ENCODE measurements around the gene ZNF213.

ZNF213 gene

DNA sequence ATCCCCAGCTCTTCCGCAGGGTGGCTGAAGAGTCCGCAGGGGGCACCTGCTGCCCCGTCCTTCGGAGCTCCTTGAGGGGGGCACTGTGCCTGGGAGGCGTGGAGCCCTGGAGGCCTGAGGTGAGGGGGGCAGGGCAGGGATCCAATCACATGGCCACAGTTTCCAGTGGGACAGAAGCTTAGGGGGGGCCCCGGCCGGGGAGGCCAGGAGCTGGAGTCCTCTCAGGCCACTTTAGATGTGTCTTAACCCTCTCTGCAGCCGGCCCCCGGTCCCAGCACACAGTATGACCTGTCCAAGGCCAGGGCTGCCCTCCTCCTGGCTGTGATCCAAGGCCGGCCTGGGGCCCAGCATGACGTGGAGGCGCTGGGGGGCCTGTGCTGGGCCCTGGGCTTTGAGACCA is 10.8 kb downstream of the ZNF213 start:
- Histone ChIP-seq H3K9me3 (no peaks in the 10 kb centered on the region), H3K4me3 (no peak overlapping the region), H3K27me3 (no peaks in the 10 kb centered on the region), H3K36me3 (peaks cover 21 to 25% (median 23%) of the 10 kb centered on the region in 3 donors), H3K27ac (no peak overlapping the region), H3K4me1 (peaks cover 0 to 7% (median 4%) of the 10 kb centered on the region in 4 donors)
- intact Hi-C loops (cut with DNase I; ENCODE audit: low total_unique reads), result no loop called here
- no peak for TF ChIP-seq CTCF (IDR thresholded peaks at IDR 0.05)
- DNase-seq, result no peak

- no peaks in the 10 kb centered on the region for H3K9me3 ChIP-seq
- no peak overlapping the region for H3K4me3 ChIP-seq
- H3K36me3 ChIP-seq, result peaks cover 7 to 9% (median 8%) of the 10 kb centered on the region in 3 donors
- TF ChIP-seq CTCF (IDR thresholded peaks at IDR 0.05), result no peak
- intact Hi-C loops (cut with DNase I; ENCODE audit: low total_unique reads), result no loop called here
- H3K4me1 ChIP-seq, result peaks cover 0 to 23% (median 13%) of the 10 kb centered on the region in 4 donors
- DNase-seq, result no peak
- no peak overlapping the region for H3K27ac ChIP-seq
- H3K27me3 ChIP-seq, result no peaks in the 10 kb centered on the region
Observed at GRCh38 chr16:3147046-3147756, 12.4 kb downstream of the ZNF213 start.

DNA sequence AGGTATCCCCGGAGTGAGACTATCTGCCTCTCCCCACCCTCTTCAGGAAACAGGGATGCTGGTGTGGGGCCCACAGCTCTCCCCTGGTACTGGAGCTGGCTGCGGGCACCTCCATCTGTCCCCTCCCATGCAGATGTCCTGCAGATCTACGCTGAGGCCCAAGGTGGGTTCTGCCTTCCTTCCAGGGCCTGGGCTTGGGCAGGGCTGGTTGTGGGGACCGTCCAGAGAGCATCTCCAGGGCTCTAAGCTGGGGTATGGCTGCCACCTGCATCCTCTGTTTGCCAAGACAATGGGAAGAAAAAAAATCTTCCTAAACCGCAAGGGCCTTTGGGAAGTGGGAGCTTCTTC is 12.9 kb downstream of the ZNF213 start:
- TF ChIP-seq CTCF (IDR thresholded peaks at IDR 0.05), result no peak
- peaks cover 2 to 4% (median 3%) of the 10 kb centered on the region in 3 donors for H3K36me3 ChIP-seq
- no peak overlapping the region for H3K4me3 ChIP-seq
- intact Hi-C loops (cut with DNase I; ENCODE audit: low total_unique reads), result no loop called here
- DNase-seq, result no peak
- H3K27me3 ChIP-seq, result no peaks in the 10 kb centered on the region
- H3K9me3 ChIP-seq, result no peaks in the 10 kb centered on the region
- no peak overlapping the region for H3K27ac ChIP-seq
- H3K4me1 ChIP-seq, result peaks cover 0 to 26% (median 15%) of the 10 kb centered on the region in 4 donors

DNA sequence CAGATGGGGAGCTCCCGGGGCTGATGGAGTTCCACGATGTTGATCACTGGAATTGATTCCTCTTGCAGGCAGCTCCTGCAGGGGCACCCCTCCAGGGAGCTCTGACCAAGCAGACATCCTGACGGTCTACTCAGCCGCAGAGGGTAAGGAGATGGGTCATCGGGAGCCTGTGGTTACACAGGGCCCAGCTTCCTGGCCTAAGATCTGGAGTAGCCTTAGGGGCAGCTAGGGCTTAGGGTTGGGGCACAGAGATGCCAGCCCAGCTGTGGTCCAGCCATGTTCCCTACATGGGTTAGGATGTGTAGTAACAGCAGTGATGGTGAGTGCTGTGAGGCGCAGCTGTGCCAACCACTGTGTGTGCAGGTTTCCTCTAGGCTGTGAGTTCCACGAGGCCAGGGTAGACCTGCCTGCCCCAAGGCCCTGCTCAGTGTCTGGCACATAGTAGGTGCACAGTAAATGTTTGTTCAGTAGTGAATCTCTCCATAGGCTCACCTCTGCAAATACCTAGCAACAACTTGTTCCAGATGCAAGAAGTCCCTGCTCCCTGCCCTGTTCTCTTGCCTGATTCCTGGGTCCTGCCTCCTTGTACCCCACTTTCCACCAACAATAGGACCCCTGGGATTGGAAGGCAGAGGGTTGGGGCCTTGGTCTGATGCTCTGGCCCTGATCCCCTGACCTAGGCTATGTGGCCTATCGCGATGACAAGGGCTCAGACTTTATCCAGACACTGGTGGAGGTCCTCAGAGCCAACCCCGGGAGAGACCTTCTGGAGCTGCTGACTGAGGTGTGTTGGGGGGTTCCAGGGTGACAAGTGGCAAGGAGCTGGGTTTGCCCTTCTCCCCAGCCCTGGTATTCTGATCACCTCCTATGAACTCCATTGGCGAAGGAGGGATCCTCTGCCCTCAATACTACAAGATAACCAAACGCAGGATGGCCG is 13.7 kb downstream of the ZNF213 start:
- Histone ChIP-seq H3K9me3 (no peaks in the 10 kb centered on the region), H3K36me3 (no peaks in the 10 kb centered on the region), H3K27me3 (no peaks in the 10 kb centered on the region), H3K4me3 (no peak overlapping the region), H3K27ac (no peak overlapping the region), H3K4me1 (peaks cover 0 to 26% (median 15%) of the 10 kb centered on the region in 4 donors)
- DNase-seq, result no peak
- TF ChIP-seq CTCF (IDR thresholded peaks at IDR 0.05), result no peak
- intact Hi-C loops (cut with DNase I; ENCODE audit: low total_unique reads), result no loop called here

DNA sequence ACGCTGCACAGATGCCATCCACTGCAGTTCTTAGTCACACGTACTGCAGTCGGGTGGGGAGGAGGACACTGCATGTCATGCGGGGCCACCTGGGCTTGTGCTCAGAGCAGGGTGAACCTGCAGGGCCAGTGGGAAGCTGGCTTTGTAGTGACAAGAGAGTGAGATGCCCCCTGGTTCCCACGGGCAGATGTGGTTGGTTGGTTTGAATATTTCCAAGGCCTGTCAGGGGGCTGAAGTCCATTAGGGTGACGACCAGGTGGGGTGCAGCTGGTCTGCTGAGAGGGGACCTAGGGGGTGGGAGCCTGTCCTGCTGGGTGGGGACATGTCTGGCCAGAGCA is 14.3 kb downstream of the ZNF213 start:
- Histone ChIP-seq H3K4me3 (peak overlapping the region in 1 of 2 donors; percentile 58), H3K4me1 (peaks cover 0 to 26% (median 15%) of the 10 kb centered on the region in 4 donors), H3K27ac (peak overlapping the region; percentile 81 to 88), H3K9me3 (no peaks in the 10 kb centered on the region), H3K27me3 (no peaks in the 10 kb centered on the region), H3K36me3 (no peaks in the 10 kb centered on the region)
- TF ChIP-seq CTCF (IDR thresholded peaks at IDR 0.05), result no peak
- no peak for DNase-seq
- intact Hi-C loops (cut with DNase I; ENCODE audit: low total_unique reads), result no loop called here

All from tibial artery (tissue), 4 donors.